ENCODE measurements around the gene FAM180A.

Gene FAM180A

GRCh38 chr7:135791543-135792362 is 43.1 kb upstream of the FAM180A start:
- H3K4me3 ChIP-seq (ENCODE audit: low read depth, low read length): no peak overlapping the region
- TF ChIP-seq, protein P1, sequence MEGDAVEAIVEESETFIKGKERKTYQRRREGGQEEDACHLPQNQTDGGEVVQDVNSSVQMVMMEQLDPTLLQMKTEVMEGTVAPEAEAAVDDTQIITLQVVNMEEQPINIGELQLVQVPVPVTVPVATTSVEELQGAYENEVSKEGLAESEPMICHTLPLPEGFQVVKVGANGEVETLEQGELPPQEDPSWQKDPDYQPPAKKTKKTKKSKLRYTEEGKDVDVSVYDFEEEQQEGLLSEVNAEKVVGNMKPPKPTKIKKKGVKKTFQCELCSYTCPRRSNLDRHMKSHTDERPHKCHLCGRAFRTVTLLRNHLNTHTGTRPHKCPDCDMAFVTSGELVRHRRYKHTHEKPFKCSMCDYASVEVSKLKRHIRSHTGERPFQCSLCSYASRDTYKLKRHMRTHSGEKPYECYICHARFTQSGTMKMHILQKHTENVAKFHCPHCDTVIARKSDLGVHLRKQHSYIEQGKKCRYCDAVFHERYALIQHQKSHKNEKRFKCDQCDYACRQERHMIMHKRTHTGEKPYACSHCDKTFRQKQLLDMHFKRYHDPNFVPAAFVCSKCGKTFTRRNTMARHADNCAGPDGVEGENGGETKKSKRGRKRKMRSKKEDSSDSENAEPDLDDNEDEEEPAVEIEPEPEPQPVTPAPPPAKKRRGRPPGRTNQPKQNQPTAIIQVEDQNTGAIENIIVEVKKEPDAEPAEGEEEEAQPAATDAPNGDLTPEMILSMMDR (IDR thresholded peaks at IDR 0.05; ENCODE audit: control insufficient read depth, extremely low read depth, insufficient read depth): no peak
- no peak for DNase-seq (ENCODE audit: low read depth)

DNA sequence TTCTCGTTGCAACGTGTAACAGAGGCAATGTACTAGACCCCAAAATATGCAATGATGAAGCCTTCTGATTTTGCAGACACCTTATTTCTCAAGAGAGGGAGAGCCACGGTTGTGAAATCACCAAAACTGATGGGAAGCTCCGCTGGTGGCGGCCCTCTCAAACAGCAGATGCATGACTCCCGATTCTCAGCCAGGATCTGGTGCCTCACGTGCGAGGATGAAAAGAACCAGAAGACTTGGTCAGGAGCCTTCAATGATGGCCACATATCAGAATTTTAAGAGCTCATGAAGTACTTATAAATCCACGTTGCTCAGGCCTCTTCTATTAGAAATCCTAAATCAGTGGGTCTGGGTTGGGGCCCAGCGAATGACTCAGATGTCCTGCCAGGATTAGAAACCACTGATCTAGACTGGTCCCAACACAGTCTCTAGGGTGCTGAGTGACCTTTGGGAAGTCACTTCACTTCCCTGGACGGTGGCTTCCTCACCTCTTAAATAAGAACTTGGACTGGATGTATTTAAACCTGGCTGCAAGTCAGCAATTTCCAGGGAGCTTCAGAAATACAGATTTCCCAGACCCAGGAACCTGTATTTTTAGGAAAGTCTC is 41.9 kb upstream of the FAM180A start:
- TF ChIP-seq, protein P1 (IDR thresholded peaks at IDR 0.05; ENCODE audit: control insufficient read depth, extremely low read depth, insufficient read depth): no peak
- no peak overlapping the region for H3K4me3 ChIP-seq (ENCODE audit: low read depth, low read length)
- DNase-seq (ENCODE audit: low read depth): no peak

DNA sequence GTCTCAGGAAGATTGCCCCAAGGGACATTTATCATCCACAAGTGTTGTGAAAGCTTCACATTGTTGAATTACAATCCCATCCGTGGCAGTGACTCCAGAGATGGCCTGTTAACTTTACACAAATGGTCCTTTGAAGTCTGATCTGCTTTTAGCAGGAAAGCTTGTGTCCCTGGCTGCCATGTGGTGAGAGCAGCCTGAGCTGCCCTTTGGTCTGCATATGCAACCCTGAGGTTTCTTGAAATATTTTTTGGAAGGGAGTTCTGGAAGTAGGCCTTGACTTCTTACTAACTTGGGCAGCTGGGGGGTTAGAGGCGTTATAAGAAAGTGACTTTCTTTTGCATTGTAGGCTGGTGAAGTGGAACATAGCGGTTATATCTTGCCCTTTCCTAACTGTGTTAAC is 41.3 kb upstream of the FAM180A start:
- TF ChIP-seq, protein P1 (IDR thresholded peaks at IDR 0.05; ENCODE audit: control insufficient read depth, extremely low read depth, insufficient read depth): no peak
- H3K4me3 ChIP-seq (ENCODE audit: low read depth, low read length): no peak overlapping the region

DNA sequence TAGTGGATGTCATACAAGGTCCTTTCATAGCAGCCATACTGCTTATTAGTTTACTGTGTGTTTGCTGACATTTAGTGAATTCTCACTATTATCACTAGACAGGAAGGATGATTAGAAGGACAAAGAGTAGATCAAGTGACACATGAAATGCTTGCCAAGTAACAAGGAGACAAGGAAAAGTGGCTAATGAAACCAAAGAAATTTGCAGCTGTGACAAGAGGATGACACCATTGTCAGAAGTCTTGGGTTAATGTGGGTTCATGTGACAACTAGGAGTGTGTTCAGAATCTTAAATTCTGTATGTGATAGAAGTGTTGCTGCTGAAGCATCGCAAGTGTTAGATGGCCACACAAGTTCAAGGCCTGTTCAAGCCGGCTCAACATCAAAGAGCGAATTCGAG is 40.8 kb upstream of the FAM180A start:
- DNase-seq (ENCODE audit: low read depth): no peak
- TF ChIP-seq, protein P1 (IDR thresholded peaks at IDR 0.05; ENCODE audit: control insufficient read depth, extremely low read depth, insufficient read depth): no peak
- H3K4me3 ChIP-seq (ENCODE audit: low read depth, low read length): no peak overlapping the region

More for the DNA sequence above, 41.3 kb upstream of the FAM180A start:
- DNase-seq (ENCODE audit: low read depth): no peak

DNA sequence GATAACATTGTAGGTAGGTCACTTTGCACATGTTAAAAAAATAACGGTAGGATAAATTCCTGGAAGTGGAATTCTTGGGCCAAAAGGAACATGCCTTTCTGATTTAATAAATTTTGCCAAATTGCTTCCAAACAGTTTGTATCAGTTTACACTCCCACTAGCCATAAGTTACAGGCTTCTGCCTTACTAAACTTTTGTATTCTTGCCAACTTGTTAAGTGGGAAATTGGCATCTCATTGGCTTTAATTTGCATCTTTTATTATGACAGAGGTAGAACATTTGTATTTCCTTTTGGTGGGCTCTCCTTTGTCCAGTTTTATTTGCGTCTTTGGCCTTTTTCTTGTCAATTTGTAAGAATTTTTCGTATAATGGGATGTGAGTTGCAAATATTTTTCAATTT is 38.3 kb upstream of the FAM180A start:
- DNase-seq (ENCODE audit: low read depth): no peak
- TF ChIP-seq, protein P1 (IDR thresholded peaks at IDR 0.05; ENCODE audit: control insufficient read depth, extremely low read depth, insufficient read depth): no peak
- no peak overlapping the region for H3K4me3 ChIP-seq (ENCODE audit: low read depth, low read length)

GRCh38 chr7:135785065-135785464 is 36.5 kb upstream of the FAM180A start:
- no peak for DNase-seq (ENCODE audit: low read depth)
- TF ChIP-seq, protein P1 (IDR thresholded peaks at IDR 0.05; ENCODE audit: control insufficient read depth, extremely low read depth, insufficient read depth): no peak

More at GRCh38 chr7:135785065-135785464, 36.5 kb upstream of the FAM180A start:
- H3K4me3 ChIP-seq (ENCODE audit: low read depth, low read length): no peak overlapping the region

Data from LNCaP clone FGC (cell line).